ENCODE data around the gene AGBL3.

GRCh38 chr7:135160858-135161653 is 174.7 kb downstream of the AGBL3 start:
- TF ChIP-seq CTCF (IDR thresholded peaks at IDR 0.05) (no peak), EZH2phosphoT487 (IDR thresholded peaks at IDR 0.05) (no peak)
